GM19452 (cell line): ENCODE results near the gene NIM1K.
A peak's percentile ranks its signal among the peaks of the same experiment; 100 is the strongest.
"Not testable (repeated sequence)": the region's sequence is repeated elsewhere in the genome, so short reads cannot be mapped to it uniquely, and the experiment has no call there.

Experiments
- ATAC-seq: cut with Tn5 transposase; IDR thresholded peaks from one replicate; pipeline ENCODE4 v1.9.1; 2021; ENCODE audit not compliant: unreplicated experiment

The NIM1K gene

DNA sequence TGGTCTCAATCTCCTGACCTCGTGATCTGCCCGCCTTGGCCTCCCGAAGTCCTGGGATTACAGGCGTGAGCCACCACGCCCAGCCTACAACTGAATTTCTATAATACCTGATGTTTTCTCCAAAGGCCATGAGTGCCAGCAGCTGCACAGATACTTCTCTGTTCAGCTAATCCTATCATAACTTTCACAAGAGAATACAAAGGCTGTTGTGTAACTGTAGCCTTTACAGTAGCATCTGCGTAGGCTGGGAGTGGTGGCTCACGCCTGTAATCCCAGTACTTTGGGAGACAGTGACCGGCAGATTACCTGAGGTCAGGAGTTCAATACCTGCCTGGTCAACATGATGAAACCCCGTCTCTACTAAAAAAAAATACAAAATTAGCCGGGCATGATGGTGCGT lies 8.9 kb upstream of the NIM1K start:
- ATAC-seq, result not testable (repeated sequence)

DNA sequence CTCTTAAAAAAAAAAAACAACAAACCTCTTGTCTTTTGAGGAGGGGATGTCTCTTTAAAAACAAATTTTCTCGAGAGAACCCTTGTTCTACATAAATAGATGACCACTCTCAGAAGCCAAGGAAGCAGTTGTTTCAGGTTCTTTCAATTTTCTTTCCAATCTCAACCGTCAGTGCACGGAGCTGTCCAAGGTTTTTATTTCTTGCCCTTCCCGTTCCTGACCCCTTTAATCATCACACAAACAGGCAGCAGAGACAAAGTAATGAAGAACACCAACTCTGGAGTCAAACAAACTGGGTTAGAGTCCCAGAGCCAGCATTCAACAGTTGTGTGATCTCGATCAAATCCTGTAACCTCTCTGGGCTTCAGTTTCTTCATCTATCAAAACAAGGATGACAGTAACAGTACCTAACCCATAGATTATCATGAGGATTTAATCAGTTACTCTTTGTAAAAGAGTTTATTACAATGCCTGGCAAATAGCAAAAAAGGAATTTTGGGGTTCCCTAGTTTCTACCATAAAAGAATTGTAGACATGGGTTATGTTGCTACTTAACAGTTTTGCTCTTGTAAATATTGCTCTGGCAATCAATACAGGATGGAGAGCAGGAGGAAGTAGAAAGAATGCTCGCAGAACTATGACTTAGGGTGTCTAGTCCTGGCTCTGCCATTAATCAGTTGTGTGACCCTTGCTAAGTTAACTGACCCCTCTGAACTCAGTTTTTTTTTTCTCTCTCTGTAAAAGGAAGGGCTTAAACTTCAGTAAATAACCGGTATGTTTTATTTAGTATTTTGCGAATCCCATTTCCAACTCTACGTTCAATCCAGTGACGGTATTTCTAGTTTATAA lies 1.0 kb upstream of the NIM1K start:
- ATAC-seq, result no peak

DNA sequence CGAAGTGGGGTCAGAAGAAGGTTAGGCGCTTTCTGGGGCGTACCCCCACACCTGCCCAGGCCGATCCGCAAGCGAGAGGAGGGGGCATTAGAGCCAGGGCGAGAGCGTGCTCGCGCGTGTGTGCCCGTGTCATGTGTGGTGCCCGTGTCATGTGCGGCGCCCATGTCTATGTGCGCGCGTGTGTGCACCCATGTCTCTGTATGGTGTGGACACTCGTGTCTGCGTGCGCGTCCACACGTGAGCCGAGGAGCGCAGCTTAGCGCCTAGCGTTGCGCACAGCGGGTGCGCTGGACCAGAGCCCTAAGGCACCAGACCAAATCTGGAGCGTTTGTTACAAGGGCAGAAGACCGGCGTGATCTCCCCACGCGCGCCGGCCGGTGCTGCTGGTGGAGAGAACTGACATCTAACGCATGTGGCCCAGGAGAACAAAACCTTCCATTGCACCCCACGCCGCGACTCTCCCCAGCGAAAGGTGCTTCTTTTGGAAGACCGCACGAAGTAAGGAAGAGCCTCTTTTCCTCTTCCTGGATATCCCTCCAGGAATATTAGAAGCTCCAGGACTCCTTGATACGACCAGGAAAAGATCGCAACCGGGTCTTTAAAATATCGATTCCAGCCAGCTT lies 644 bp downstream of the NIM1K start:
- ATAC-seq, result peak; percentile 19

DNA sequence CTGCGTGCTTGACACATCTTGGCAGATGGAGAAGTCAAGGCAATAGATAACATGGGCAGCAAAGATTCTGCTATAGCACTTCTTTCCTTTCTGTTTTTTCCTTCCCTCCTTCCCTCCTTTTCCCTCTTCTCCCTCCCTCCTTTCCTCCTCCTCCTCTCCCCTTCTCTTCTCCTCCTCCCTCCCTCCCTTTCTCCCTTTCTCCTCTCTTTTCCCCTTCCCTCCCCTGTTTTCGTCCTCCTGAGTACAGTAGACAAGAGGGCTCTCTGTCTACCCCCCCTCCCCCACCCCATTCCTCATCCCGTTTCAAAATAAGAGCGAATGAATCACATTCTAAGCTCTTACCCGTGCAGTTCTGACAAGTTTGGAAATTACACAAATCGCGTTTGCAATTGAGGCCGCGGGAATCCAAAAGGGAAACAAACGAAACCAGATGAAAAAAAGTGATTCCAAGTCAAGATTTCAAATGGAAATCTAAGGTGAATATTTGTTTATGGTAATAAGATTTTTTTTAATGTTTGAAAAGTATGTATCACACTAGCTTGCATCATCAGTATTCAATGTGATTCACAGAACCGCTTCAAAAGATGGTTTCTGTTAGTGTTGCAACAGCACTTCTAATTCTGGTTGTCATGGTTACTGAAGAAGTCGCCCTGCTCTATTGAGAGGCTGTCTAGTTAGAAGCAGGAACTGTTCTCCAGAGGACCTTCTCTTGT lies 1.3 kb downstream of the NIM1K start:
- peak; percentile 53 for ATAC-seq

DNA sequence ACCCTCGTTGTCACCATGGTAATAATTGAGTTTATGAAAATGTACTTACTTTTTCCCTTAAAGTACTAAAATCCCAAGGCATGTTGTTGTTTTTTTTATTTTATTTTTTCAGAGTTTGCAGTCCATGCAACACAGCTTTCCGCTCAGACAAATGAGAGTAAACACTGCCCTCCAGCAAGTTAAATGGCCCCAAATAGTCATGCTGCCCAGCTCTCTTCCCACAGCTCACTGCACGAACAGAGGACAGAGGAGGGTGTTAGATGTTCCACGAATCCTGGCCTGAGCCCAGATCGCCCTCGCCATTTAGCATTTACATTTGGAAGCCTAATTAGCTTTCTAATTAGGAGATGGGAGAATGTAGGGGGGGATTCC lies 1.9 kb downstream of the NIM1K start:
- no peak for ATAC-seq

DNA sequence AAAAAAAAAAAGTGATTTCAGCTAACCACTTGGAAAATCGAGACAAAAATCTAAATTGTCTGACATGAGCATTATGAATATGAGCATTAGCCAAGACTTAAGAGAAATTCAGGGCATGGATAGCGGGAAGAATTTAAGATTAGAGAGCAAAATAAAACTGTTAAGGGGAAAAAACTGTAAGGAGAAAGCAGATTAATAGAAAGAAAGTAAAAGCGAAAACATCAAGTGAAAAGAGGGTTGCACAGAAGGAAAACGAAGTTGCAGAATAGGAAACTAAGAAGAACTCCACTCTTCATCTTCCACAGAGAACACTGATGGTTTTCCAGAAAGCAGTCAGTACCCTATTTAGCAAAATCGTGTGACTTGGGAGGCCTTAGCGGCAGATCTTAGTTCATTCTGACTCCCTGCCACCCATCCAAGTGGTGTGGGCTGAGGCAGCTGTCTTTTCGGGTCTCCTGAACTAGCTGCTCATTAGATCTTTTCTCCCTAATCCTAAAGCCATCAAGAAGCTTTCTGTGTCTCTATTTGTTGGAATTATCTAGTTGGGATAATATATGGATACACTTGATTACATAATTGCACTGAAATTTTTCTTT lies 3.7 kb downstream of the NIM1K start:
- ATAC-seq, result no peak

DNA sequence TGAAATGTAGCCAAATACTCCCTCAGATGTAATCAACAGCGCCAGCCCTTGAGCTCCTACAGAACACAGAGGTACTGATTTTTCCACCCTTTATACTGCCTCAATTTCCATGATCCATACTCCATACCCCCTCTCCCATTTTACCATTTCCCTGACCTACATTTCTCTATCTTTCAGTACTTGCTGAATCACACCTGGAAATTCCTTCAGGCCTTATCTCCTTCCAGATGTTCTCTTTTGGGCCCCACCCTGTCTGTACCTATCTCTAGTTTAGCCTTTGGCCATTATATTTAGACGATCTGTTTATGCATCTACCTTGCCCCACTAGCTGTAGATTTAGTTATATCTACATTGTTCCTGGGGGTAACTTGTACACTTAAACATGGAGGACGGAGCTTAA lies 5.5 kb downstream of the NIM1K start:
- ATAC-seq, result no peak

DNA sequence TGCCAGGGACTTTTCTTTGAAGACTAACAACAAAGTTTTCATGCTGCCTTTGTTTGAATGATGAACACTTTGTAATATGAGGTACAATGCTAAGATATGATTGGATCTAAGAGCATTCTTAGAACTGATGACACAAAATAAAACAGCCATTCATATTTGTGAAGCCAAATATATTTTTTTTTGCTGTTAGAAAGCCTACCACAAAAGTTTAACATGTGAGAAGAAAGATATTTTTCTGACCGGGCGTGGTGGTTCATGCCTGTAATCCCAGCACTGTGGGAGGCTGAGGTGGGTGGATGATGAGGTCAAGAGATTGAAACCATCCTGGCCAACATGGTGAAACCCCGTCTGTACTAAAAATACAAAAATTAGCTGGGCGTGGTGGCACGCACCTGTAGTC lies 9.4 kb downstream of the NIM1K start:
- ATAC-seq, result not testable (repeated sequence)

DNA sequence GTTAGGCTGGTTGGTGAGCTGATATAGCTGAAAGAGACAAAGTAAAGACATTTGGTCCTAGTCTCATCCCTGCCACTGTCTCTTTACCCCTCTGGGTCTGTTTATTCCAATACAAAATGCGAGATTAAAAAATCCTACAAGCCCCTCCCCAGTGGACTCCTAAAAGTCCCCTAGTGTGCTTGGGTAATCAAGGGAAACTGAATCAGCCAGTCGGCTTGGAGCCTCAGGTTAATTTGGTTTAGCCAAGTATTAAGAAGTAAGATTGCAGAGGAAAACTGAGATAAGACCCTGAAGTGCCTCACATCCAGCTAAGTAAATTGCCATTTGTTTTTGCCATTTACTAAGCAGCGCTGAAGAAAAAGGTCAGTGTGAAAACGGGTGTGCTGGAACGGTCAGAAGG lies 10.4 kb downstream of the NIM1K start:
- no peak for ATAC-seq

DNA sequence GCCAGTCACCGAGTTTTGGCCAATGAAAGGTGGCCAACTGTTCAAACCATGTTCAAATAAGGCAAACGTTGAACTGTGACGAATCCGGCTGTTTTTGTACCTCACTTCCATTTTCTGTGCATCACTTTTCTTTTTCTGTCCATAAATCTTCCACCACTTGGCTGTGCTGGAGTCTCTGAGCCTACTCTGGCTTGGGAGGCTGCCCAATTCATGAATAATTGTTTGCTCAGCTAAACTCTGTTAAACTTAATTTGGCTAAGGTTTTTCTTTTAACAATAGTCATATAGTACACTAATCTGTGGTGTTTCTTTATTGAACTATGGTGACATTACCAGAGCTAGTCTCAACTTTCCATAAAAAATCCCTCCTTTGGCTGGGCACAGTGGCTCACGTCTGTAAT lies 11.3 kb downstream of the NIM1K start:
- ATAC-seq, result no peak

DNA sequence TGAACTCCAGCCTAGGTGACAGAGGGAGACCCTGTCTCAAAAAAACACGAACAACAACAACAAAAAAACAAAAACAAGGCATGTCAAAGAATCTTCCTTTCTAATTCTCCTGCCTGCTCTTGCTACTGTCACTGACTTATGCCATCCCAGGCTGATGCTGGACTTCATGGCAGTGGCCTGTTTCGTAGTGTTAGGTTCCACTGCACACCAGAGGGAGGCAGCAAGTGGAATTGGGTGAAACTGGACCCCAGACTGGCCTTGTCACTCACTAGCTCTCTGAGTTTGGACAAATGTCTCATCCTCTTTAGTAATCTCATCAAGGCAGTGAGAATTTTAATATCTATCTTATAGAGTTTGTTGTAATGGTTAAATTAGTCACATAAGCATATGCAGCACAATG lies 12.9 kb downstream of the NIM1K start:
- ATAC-seq, result no peak

DNA sequence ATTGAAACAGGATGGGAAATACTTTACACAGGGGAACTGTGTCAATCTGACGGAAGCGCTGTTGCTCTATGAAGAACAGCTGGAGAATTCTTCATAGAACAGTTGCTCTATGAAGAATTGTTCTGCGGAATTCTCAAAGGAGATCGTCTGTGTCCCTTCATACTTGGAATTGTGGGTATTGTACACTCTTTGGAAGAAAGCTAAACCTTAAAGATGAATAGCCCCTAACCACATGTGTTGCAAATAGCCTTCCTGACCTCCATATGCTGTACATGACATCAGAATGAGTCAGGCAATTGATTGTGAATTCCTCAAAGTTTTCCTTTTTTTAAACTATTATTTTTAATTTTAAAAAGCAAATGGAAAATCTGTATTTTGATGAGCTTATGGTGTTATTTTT lies 15.6 kb downstream of the NIM1K start:
- no peak for ATAC-seq

DNA sequence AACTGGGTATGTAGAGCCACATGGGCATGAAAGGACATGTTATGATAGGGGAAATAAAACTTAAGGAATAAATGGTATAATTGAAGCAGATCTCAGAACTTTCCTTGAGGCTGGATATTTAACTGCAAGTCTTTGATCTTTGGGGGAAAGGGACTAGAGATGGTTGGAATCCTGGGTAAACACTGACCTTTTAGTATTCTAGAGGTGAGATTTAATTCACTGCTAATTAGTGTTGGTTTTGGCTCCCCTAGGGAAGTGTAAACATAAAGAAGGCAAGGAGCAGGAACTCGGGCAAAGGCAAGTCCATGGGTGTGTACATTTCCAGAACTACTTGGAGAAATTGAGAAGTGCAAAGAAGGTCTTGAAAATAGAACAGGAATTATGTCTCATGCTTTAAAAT lies 16.6 kb downstream of the NIM1K start:
- no peak for ATAC-seq

DNA sequence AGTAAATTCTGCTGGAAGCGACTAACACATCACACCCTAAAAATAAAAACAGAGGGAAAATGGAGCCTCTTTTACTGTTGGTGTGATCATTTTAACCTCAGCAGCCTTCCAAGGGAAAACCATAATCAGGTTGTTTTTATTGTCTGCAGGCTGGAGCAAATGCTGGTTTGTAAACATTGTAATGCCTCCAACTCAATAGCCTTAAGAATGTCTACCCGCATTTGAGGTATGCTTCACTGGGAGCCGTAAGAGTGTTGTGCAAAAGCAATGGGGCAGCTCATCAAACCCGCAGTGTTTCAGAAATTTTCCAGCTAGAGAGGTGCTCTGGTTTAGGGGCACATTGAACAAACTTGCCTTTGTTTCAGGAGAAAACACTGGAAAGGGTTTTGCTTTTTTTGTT lies 17.0 kb downstream of the NIM1K start:
- ATAC-seq, result no peak

DNA sequence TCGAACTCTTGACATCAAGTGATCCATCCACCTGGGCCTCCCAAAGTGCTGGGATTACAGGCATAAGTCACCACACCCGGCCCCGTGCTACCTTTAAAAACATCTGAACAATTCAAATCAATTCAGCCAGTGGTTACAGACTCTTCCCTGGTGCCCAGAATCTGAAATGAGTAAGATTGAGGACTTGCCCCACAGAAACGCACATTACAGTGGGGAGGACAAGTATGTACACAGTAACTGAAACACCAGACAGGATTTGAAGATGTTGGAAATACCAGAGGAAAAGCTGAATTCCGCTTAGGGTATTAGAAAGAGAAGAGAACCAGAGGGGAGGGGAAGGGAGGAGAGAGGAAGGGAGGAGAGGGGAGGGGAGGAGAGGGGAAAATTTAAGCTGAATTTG lies 17.8 kb downstream of the NIM1K start:
- ATAC-seq, result no peak

DNA sequence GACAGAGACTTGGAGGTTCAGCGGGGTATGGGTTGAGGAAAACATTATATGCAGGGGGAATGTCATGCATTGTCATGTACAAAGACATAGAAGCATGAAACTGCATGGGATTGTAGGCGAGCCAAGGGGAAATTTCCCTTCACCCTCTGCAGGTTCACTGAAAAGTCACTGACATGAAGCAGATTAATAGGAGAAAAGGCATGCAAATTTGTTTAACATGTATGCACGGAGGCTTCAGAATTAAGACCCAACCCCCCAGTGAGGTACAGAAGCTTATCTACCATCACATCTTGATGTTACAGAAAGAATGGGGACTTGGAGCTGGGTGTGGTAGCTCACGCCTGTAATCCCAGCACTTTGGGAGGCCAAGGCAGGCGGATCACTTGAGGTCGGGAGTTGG lies 18.5 kb downstream of the NIM1K start:
- ATAC-seq, result no peak

DNA sequence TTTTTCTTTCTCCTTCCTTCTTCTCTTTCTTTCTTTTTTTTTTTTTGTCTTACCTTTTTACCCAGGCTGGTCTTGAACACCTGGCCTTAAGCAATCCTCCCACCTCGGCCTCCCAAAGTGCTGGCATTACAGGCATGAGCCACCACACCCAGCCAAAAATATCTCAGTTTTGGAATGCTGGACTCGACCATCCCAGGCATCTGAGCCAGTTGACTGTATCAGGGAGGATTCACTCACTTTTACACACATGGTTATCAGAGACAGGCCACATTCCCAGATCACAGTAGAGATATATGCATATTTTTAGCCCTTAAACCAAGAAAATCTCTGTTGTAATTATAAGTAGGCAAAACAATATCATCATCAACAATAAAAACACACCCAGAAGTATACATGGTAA lies 21.9 kb downstream of the NIM1K start:
- ATAC-seq, result no peak

DNA sequence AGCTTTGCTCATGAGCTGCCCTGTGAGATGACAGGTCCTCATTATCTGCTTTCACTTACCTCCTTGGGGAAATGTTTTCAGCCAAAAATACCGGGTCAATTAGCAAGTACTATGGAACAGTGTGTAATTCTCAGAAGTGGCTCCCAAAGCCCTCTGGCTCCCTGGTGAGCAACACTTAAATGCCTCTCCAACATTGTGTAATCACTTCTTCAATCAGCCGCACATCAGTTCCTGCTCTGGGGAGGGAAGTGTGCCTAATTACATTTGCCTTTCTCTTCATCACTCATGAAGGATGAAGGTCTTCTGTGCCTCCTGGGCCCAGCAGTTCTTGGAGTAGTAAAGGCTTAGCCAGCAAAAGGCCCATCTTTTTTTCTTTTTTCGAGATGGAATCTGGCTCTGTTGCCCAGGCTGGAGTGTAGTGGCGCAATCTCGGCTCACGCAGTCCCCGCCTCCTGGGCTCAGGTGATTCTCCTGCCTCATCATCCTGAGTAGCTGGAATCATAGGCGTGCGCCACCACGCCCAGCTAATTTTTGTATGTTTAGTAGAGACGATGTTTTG lies 23.1 kb downstream of the NIM1K start:
- no peak for ATAC-seq

DNA sequence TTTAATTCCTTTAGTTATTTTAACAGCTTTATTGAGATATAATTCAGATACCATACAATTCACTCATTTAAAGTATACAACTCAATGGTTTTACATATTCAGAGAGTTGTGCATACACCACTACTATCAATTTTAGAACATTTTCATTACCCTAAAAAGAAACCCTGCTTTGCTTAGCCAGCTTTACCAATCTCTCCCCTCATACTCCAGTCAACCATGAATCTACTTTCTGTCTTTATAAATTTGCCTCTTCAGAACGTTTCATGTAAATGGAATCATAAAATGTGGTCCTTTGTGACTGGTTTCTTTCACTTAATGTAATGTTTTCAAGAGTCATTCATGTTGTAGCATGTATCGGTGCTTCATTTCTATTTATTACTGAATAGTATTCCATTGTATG lies 24.9 kb downstream of the NIM1K start:
- no peak for ATAC-seq

DNA sequence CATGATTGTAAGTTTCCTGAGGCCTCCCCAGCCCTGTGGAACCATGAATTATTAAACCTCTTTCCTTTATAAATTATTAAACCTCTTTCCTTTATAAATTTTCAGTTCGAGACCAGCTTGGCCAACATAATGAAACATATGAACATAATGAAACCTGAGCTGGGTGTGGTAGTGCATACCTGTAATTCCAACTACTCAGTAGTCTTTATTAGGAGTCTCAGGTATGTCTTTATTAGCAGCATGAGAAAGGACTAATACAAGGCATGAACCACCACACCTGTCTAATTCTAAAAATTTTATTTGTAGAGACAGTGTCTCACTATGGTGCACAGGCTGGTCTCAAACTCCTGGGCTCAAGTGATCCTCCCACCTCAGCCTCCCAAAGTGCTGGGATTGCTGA lies 27.1 kb downstream of the NIM1K start:
- no peak for ATAC-seq

DNA sequence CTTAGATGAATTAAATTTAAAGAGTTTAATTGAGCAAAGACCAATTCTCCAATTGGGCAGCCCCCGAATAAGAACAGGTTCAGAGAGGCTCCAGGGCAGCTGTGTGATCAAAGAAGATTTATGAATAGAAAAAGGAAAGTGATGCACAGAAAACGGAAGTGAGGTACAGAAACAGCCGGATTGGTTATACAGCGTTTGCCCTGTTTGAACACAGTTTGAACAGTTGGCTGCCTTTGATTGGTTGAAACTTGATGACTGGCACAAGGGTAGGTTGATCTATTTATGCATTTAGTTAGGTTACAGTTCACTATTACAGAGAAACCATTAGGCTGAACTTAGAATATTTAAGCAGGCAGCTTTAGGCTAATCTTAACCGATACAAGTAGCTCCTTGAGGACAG lies 29.5 kb downstream of the NIM1K start:
- no peak for ATAC-seq
